Testis (tissue), 3 donors: ENCODE measurements around the gene MROH2A. TPM values are rescaled to one million over a fixed set of nuclear protein-coding genes. Genes with fewer than 3 reads are reported as not detected.

Source experiments
- DNase-seq: peaks from one replicate; pipeline ENCODE4 v3.0.0-alpha.2; 2019
- H3K27ac ChIP-seq, 2 donors: fragments of 200-600 bp; sonication (generic); one replicate each; pipeline ENCODE4 v1.5.1; 2019
- H3K27me3 ChIP-seq: fragments of 200-600 bp; sonication (generic); one replicate; pipeline ENCODE4 v1.5.1; 2019
- H3K36me3 ChIP-seq: fragments of 200-600 bp; sonication (generic); one replicate; pipeline ENCODE4 v1.5.1; 2017; ENCODE audit warnings: low read depth; ENCODE audit errors: missing control alignments
- H3K4me1 ChIP-seq: fragments of 200-600 bp; sonication (generic); one replicate; pipeline ENCODE4 v1.5.1; 2019
- H3K4me3 ChIP-seq, 2 donors: fragments of 200-600 bp; sonication (generic); one replicate each; pipeline ENCODE4 v1.5.1; 2017 to 2019
- H3K9me3 ChIP-seq: fragments of 200-600 bp; sonication (generic); one replicate; pipeline ENCODE4 v1.5.1; 2017
- CTCF ChIP-seq, 3 experiments: fragments of 450-650 bp in 2 of 3; fragments of 200-600 bp in 1 of 3; sonication (generic) in 1 of 3; IDR thresholded peaks; one replicate each; pipeline ENCODE4 v1.5.1; 2016 to 2019; ENCODE audit warnings: antibody characterized with exemption in 3 of 3, mild to moderate bottlenecking in 2 of 3, moderate library complexity in 1 of 3
- POLR2A ChIP-seq: fragments of 450-650 bp; IDR thresholded peaks from one replicate; pipeline ENCODE4 v1.6.1; 2017; ENCODE audit warnings: antibody characterized with exemption, mild to moderate bottlenecking, moderate library complexity
- WGBS, 2 donors: methylation state at CpG; one replicate each; pipeline ENCODE4 v1.1.5; 2018; 5-methylcytosine and 5-hydroxymethylcytosine counted together
- intact Hi-C: fragments of 100-400 bp; cut with DNase I; formaldehyde crosslinking; loops from one replicate; pipeline ENCODE4 v1.15.1; 2023; ENCODE audit warnings: low total_unique reads
- polyA plus RNA-seq: library from polyadenylated mRNA; stranded (reverse); fragments of 350-450 nt; fragmentation: Illumina TruSeq; extraction: RNeasy Lipid Tissue Mini Kit (QIAGEN cat#74804); gene quantifications from one replicate; pipeline ENCODE4 v1.2.3, GENCODE V29; 2014; ENCODE audit warnings: low read depth, low replicate concordance; ENCODE audit not compliant: insufficient read depth
- total RNA-seq, 2 donors: library from RNA; depleted of rRNA; stranded (reverse); fragments of >200 nt; gene quantifications; one replicate each; pipeline ENCODE4 v1.2.3, GENCODE V29; 2016

Gene MROH2A
- total and polyA plus RNA-seq, 3 donors from 2014 or later = 5.1 to 10.7 (median 5.3) TPM

GRCh38 chr2:233754872-233755611, 23.1 kb upstream of the MROH2A start:
- intact Hi-C loops = no loop called here
- no peak for TF ChIP-seq CTCF (IDR thresholded peaks at IDR 0.05)
- no peak for TF ChIP-seq POLR2A
- no peaks in the 10 kb centered on the region for H3K27me3 ChIP-seq
- H3K27ac ChIP-seq = no peak overlapping the region
- peak; percentile 82 for DNase-seq
- no peaks in the 10 kb centered on the region for H3K9me3 ChIP-seq
- 72% methylated on average over 31 to 41 of the region's 44 CpGs for WGBS, 2 donors
- no peaks in the 10 kb centered on the region for H3K4me1 ChIP-seq
- H3K4me3 ChIP-seq = peak overlapping the region; percentile 53 to 58
- H3K36me3 ChIP-seq = no peaks in the 10 kb centered on the region

GRCh38 chr2:233756429-233757081, 21.6 kb upstream of the MROH2A start:
- no peak overlapping the region for H3K4me3 ChIP-seq
- no peaks in the 10 kb centered on the region for H3K27me3 ChIP-seq
- no peak for TF ChIP-seq POLR2A
- TF ChIP-seq CTCF (IDR thresholded peaks at IDR 0.05) = no peak
- WGBS, 2 donors = 85 to 86% methylated on average over 7 of the region's 7 CpGs
- no peaks in the 10 kb centered on the region for H3K9me3 ChIP-seq
- intact Hi-C loops = no loop called here
- H3K27ac ChIP-seq = no peak overlapping the region
- H3K36me3 ChIP-seq = no peaks in the 10 kb centered on the region
- H3K4me1 ChIP-seq = no peaks in the 10 kb centered on the region
- no peak for DNase-seq

GRCh38 chr2:233758141-233758540, 20.0 kb upstream of the MROH2A start:
- Histone ChIP-seq H3K27ac (no peak overlapping the region), H3K4me3 (no peak overlapping the region), H3K4me1 (no peaks in the 10 kb centered on the region), H3K36me3 (no peaks in the 10 kb centered on the region), H3K27me3 (no peaks in the 10 kb centered on the region), H3K9me3 (no peaks in the 10 kb centered on the region)
- no peak for DNase-seq
- TF ChIP-seq CTCF (IDR thresholded peaks at IDR 0.05) = no peak
- no peak for TF ChIP-seq POLR2A
- intact Hi-C loops = no loop called here

- no peaks in the 10 kb centered on the region for H3K9me3 ChIP-seq
- no peak for DNase-seq
- no peaks in the 10 kb centered on the region for H3K27me3 ChIP-seq
- no peak overlapping the region for H3K27ac ChIP-seq
- no peaks in the 10 kb centered on the region for H3K36me3 ChIP-seq
- H3K4me3 ChIP-seq = no peak overlapping the region
- intact Hi-C loops = no loop called here
- 48 to 66% methylated on average over 2 of the region's 2 CpGs for WGBS, 2 donors
- no peak for TF ChIP-seq CTCF (IDR thresholded peaks at IDR 0.05)
- no peak for TF ChIP-seq POLR2A
- no peaks in the 10 kb centered on the region for H3K4me1 ChIP-seq
These were observed 19.3 kb upstream of the MROH2A start for GRCh38 chr2:233758849-233759248.

GRCh38 chr2:233760043-233760442, 18.1 kb upstream of the MROH2A start, which contains the start of gene UGT1A1:
TSS of gene UGT1A1 (plus strand) at chr2:233760270. CDS start at chr2:233760288, 18 bp downstream.
- Histone ChIP-seq H3K9me3 (no peaks in the 10 kb centered on the region), H3K4me3 (peak within 1 kb of the TSS in 1 of 2 donors; percentile 2), H3K27me3 (no peaks in the 10 kb centered on the region), H3K4me1 (no peaks in the 10 kb centered on the region), H3K27ac (no peak within 1 kb of the TSS), H3K36me3 (no peaks in the 10 kb centered on the region)
- intact Hi-C loops = no loop called here
- 81 to 83% methylated on average over 6 of the region's 6 CpGs for WGBS, 2 donors
- no peak for DNase-seq
- TF ChIP-seq CTCF (IDR thresholded peaks at IDR 0.05) = no peak
- no peak for TF ChIP-seq POLR2A
